ENCODE results near the gene YY2.
"Not testable (repeated sequence)": the region's sequence is repeated elsewhere in the genome, so short reads cannot be mapped to it uniquely, and the experiment has no call there.

Gene YY2

GRCh38 chrX:21855937-21856415 lies at the start of gene YY2:
Gene YY2, plus strand, starts transcription at chrX:21855987. Its CDS starts 498 bp downstream, at chrX:21856485.
- no peak for DNase-seq (ENCODE audit: low read depth)

GRCh38 chrX:21806691-21807090 lies 49.1 kb upstream of the YY2 start:
- DNase-seq (ENCODE audit: low read depth): peak; percentile 1

GRCh38 chrX:21811832-21812231 lies 44.0 kb upstream of the YY2 start:
- no peak for DNase-seq (ENCODE audit: low read depth)

GRCh38 chrX:21812628-21813027 lies 43.2 kb upstream of the YY2 start:
- no peak for DNase-seq (ENCODE audit: low read depth)

GRCh38 chrX:21813612-21814368 lies 42.0 kb upstream of the YY2 start:
- DNase-seq (ENCODE audit: low read depth): no peak

- DNase-seq (ENCODE audit: low read depth): no peak
These were observed 39.7 kb upstream of the YY2 start for GRCh38 chrX:21816136-21816535.

GRCh38 chrX:21820170-21820569 lies 35.6 kb upstream of the YY2 start:
- DNase-seq (ENCODE audit: low read depth): not testable (repeated sequence)

- DNase-seq (ENCODE audit: low read depth): no peak
These were observed 33.9 kb upstream of the YY2 start for GRCh38 chrX:21821875-21822274.

GRCh38 chrX:21831496-21831895 lies 24.3 kb upstream of the YY2 start:
- DNase-seq (ENCODE audit: low read depth): peak; percentile 4

GRCh38 chrX:21837056-21837455 lies 18.7 kb upstream of the YY2 start:
- DNase-seq (ENCODE audit: low read depth): no peak

- DNase-seq (ENCODE audit: low read depth): peak; percentile 32
These were observed 16.9 kb upstream of the YY2 start for GRCh38 chrX:21838937-21839333.

- peak; percentile 87 for DNase-seq (ENCODE audit: low read depth)
These were observed 16.2 kb upstream of the YY2 start, which contains the start of gene MBTPS2 for GRCh38 chrX:21839334-21840192. Gene MBTPS2, plus strand, starts transcription at chrX:21839617. Its CDS starts 118 bp downstream, at chrX:21839735.

GRCh38 chrX:21840193-21840545 lies 15.6 kb upstream of the YY2 start:
- DNase-seq (ENCODE audit: low read depth): peak; percentile 12

GRCh38 chrX:21843179-21843578 lies 12.6 kb upstream of the YY2 start:
- DNase-seq (ENCODE audit: low read depth): peak; percentile 15

- no peak for DNase-seq (ENCODE audit: low read depth)
These were observed 10.7 kb upstream of the YY2 start for GRCh38 chrX:21845096-21845495.

- DNase-seq (ENCODE audit: low read depth): no peak
These were observed 8.4 kb upstream of the YY2 start for GRCh38 chrX:21847342-21847741.

- no peak for DNase-seq (ENCODE audit: low read depth)
These were observed 2.2 kb upstream of the YY2 start for GRCh38 chrX:21853578-21853977.

GRCh38 chrX:21856504-21856903 lies 717 bp downstream of the YY2 start:
- no peak for DNase-seq (ENCODE audit: low read depth)

GRCh38 chrX:21863241-21863640 lies 7.5 kb downstream of the YY2 start:
- peak; percentile 33 for DNase-seq (ENCODE audit: low read depth)

- peak; percentile 30 for DNase-seq (ENCODE audit: low read depth)
These were observed 9.6 kb downstream of the YY2 start for GRCh38 chrX:21865436-21865835.

GRCh38 chrX:21870494-21870893 lies 14.7 kb downstream of the YY2 start:
- DNase-seq (ENCODE audit: low read depth): no peak

GRCh38 chrX:21873063-21873775 lies 17.4 kb downstream of the YY2 start:
- DNase-seq (ENCODE audit: low read depth): peak; percentile 58
